Hepatic stellate cell (primary cell): Measurements from ENCODE around the gene DNAH9.

Source experiments
- DNase-seq: peaks from one replicate; pipeline ENCODE4 v3.0.0; 2011; ENCODE audit warnings: low spot score

Gene DNAH9

GRCh38 chr17:11598274-11599221, at the start of gene DNAH9:
TSS of gene DNAH9 (plus strand) at chr17:11598470. CDS start at chr17:11598499, 29 bp downstream.
- DNase-seq, result no peak

GRCh38 chr17:11550431-11550830, 47.8 kb upstream of the DNAH9 start:
- no peak for DNase-seq

- no peak for DNase-seq
Measured at GRCh38 chr17:11551442-11551841, 46.8 kb upstream of the DNAH9 start.

- DNase-seq, result no peak
Measured at GRCh38 chr17:11553135-11553534, 45.1 kb upstream of the DNAH9 start.

GRCh38 chr17:11554042-11554441, 44.2 kb upstream of the DNAH9 start:
- no peak for DNase-seq

GRCh38 chr17:11554542-11554941, 43.7 kb upstream of the DNAH9 start:
- DNase-seq, result no peak

- no peak for DNase-seq
Measured at GRCh38 chr17:11555530-11555929, 42.7 kb upstream of the DNAH9 start.

- no peak for DNase-seq
Measured at GRCh38 chr17:11557727-11558452, 40.4 kb upstream of the DNAH9 start.

GRCh38 chr17:11558681-11559234, 39.5 kb upstream of the DNAH9 start:
- DNase-seq, result no peak

- DNase-seq, result no peak
Measured at GRCh38 chr17:11559601-11560000, 38.7 kb upstream of the DNAH9 start.

- no peak for DNase-seq
Measured at GRCh38 chr17:11561281-11561680, 37.0 kb upstream of the DNAH9 start.

GRCh38 chr17:11561702-11562101, 36.6 kb upstream of the DNAH9 start:
- DNase-seq, result no peak

GRCh38 chr17:11564589-11565380, 33.5 kb upstream of the DNAH9 start:
- no peak for DNase-seq

- no peak for DNase-seq
Measured at GRCh38 chr17:11565591-11565990, 32.7 kb upstream of the DNAH9 start.

- DNase-seq, result no peak
Measured at GRCh38 chr17:11578998-11579397, 19.3 kb upstream of the DNAH9 start.

GRCh38 chr17:11580677-11581076, 17.6 kb upstream of the DNAH9 start:
- no peak for DNase-seq

- no peak for DNase-seq
Measured at GRCh38 chr17:11582217-11582616, 16.1 kb upstream of the DNAH9 start.

GRCh38 chr17:11583306-11583992, 14.8 kb upstream of the DNAH9 start:
- DNase-seq, result no peak

- DNase-seq, result no peak
Measured at GRCh38 chr17:11589716-11590115, 8.6 kb upstream of the DNAH9 start.

- no peak for DNase-seq
Measured at GRCh38 chr17:11601661-11602060, 3.4 kb downstream of the DNAH9 start.

- DNase-seq, result no peak
Measured at GRCh38 chr17:11608396-11608795, 10.1 kb downstream of the DNAH9 start.
